ENCODE results near the gene HIPK1. TPM values are rescaled to one million over a fixed set of nuclear protein-coding genes. Genes with fewer than 3 reads are reported as not detected.
A peak's percentile ranks its signal among the peaks of the same experiment; 100 is the strongest.

HIPK1 gene
- total RNA-seq, 2 experiments from 2014 or later = 89.3 to 92.7 TPM

- ChIA-PET CTCF (interaction anchor here (1.4 to 1.5 kb wide), 2 partner anchors 19 to 84 kb away, joined by 3 to 4 read pairs; no protein-coding TSS in a partner anchor), POLR2A (no interaction called here)
- H3K27ac Mint-ChIP-seq = no peak overlapping the region
- no peaks in the 10 kb centered on the region for H3K9me3 Mint-ChIP-seq (ENCODE audit: insufficient read depth)
- no peak for ATAC-seq
- no peak for DNase-seq
- peaks cover 78% of the 10 kb centered on the region for H3K36me3 Mint-ChIP-seq (ENCODE audit: low read depth)
- no peak overlapping the region for H3K4me3 Mint-ChIP-seq
- H3K4me1 Mint-ChIP-seq (ENCODE audit: low read depth) = peaks cover 22% of the 10 kb centered on the region
- H3K27me3 Mint-ChIP-seq (ENCODE audit: low read depth) = no peaks in the 10 kb centered on the region
Observed at GRCh38 chr1:113958691-113959090, 29.6 kb downstream of the HIPK1 start.

- Mint-ChIP-seq H3K27me3 (ENCODE audit: low read depth) (no peaks in the 10 kb centered on the region), H3K4me3 (no peak overlapping the region), H3K4me1 (ENCODE audit: low read depth) (peaks cover 6% of the 10 kb centered on the region), H3K9me3 (ENCODE audit: insufficient read depth) (no peaks in the 10 kb centered on the region), H3K36me3 (ENCODE audit: low read depth) (peaks cover 75% of the 10 kb centered on the region), H3K27ac (no peak overlapping the region)
- ChIA-PET POLR2A (interaction anchor here (1.1 kb wide), 1 partner anchor 73 kb away, joined by 4 read pairs; no protein-coding TSS in a partner anchor), CTCF (interaction anchor here (1.0 to 4.0 kb wide), 16 partner anchors 9 to 128 kb away, joined by 3 to 34 read pairs (median 6); partner anchors contain the start of genes AP4B1, DCLRE1B and HIPK1)
- DNase-seq = no peak
- ATAC-seq = no peak
Observed at GRCh38 chr1:113963281-113963906, 34.3 kb downstream of the HIPK1 start.

- no peaks in the 10 kb centered on the region for H3K9me3 Mint-ChIP-seq (ENCODE audit: insufficient read depth)
- H3K27me3 Mint-ChIP-seq (ENCODE audit: low read depth) = no peaks in the 10 kb centered on the region
- DNase-seq = no peak
- CTCF ChIA-PET = no interaction called here
- H3K4me1 Mint-ChIP-seq (ENCODE audit: low read depth) = peaks cover 6% of the 10 kb centered on the region
- H3K4me3 Mint-ChIP-seq = no peak overlapping the region
- peaks cover 75% of the 10 kb centered on the region for H3K36me3 Mint-ChIP-seq (ENCODE audit: low read depth)
- H3K27ac Mint-ChIP-seq = no peak overlapping the region
- POLR2A ChIA-PET = no interaction called here
- no peak for ATAC-seq
Observed at GRCh38 chr1:113965703-113966412, 36.7 kb downstream of the HIPK1 start.

- peaks cover 73% of the 10 kb centered on the region for H3K36me3 Mint-ChIP-seq (ENCODE audit: low read depth)
- no peak overlapping the region for H3K27ac Mint-ChIP-seq
- no peaks in the 10 kb centered on the region for H3K9me3 Mint-ChIP-seq (ENCODE audit: insufficient read depth)
- POLR2A ChIA-PET = no interaction called here
- no peak overlapping the region for H3K4me3 Mint-ChIP-seq
- peaks cover 33% of the 10 kb centered on the region for H3K4me1 Mint-ChIP-seq (ENCODE audit: low read depth)
- CTCF ChIA-PET = no interaction called here
- ATAC-seq = no peak
- DNase-seq = no peak
- no peaks in the 10 kb centered on the region for H3K27me3 Mint-ChIP-seq (ENCODE audit: low read depth)
Observed at GRCh38 chr1:113972954-113973353, 43.8 kb downstream of the HIPK1 start.

- peaks cover 43% of the 10 kb centered on the region for H3K4me1 Mint-ChIP-seq (ENCODE audit: low read depth)
- H3K27ac Mint-ChIP-seq = peak overlapping the region; percentile 31
- H3K4me3 Mint-ChIP-seq = no peak overlapping the region
- H3K9me3 Mint-ChIP-seq (ENCODE audit: insufficient read depth) = no peaks in the 10 kb centered on the region
- ChIA-PET POLR2A (interaction anchor here (0.5 to 1.2 kb wide), 3 partner anchors 28 to 1311 kb away, joined by 3 to 6 read pairs (median 5); partner anchors contain the start of gene HIPK1), CTCF (interaction anchor here (1.0 to 6.7 kb wide), 7 partner anchors 11 to 584 kb away, joined by 3 to 81 read pairs (median 9); no protein-coding TSS in a partner anchor)
- H3K36me3 Mint-ChIP-seq (ENCODE audit: low read depth) = peaks cover 57% of the 10 kb centered on the region
- no peaks in the 10 kb centered on the region for H3K27me3 Mint-ChIP-seq (ENCODE audit: low read depth)
- ATAC-seq (peak; percentile 74), DNase-seq (peak; percentile 45)
Observed at GRCh38 chr1:113975211-113975895, 46.2 kb downstream of the HIPK1 start.

GRCh38 chr1:113976609-113977278 is 47.6 kb downstream of the HIPK1 start:
- Mint-ChIP-seq H3K4me3 (no peak overlapping the region), H3K9me3 (ENCODE audit: insufficient read depth) (no peaks in the 10 kb centered on the region), H3K4me1 (ENCODE audit: low read depth) (peaks cover 43% of the 10 kb centered on the region), H3K27me3 (ENCODE audit: low read depth) (no peaks in the 10 kb centered on the region), H3K27ac (no peak overlapping the region), H3K36me3 (ENCODE audit: low read depth) (peaks cover 47% of the 10 kb centered on the region)
- ATAC-seq (no peak), DNase-seq (no peak)
- POLR2A ChIA-PET = interaction anchor here (0.8 to 1.8 kb wide), 2 partner anchors 46 to 713 kb away, joined by 4 to 7 read pairs; no protein-coding TSS in a partner anchor
- CTCF ChIA-PET = interaction anchor here (1.1 to 6.7 kb wide), 18 partner anchors 17 to 693 kb away, joined by 3 to 81 read pairs (median 6); partner anchors contain the start of genes DENND2C and HIPK1

- Mint-ChIP-seq H3K4me3 (no peak overlapping the region), H3K27ac (no peak overlapping the region)
Observed at GRCh38 chr1:113977906-113978305, 48.8 kb downstream of the HIPK1 start.

GRCh38 chr1:113978863-113979702 is 50.0 kb downstream of the HIPK1 start, which contains the start of gene OLFML3:
Gene OLFML3, plus strand, starts transcription at chr1:113979474. Its CDS starts 43 bp downstream, at chr1:113979517.
- DNase-seq = peak; percentile 76
- Mint-ChIP-seq H3K36me3 (ENCODE audit: low read depth) (peaks cover 25% of the 10 kb centered on the region), H3K4me3 (no peak within 1 kb of the TSS), H3K27me3 (ENCODE audit: low read depth) (no peaks in the 10 kb centered on the region), H3K27ac (peak within 1 kb of the TSS; percentile 19), H3K4me1 (ENCODE audit: low read depth) (peaks cover 49% of the 10 kb centered on the region), H3K9me3 (ENCODE audit: insufficient read depth) (no peaks in the 10 kb centered on the region)
- CTCF ChIA-PET = interaction anchor here (0.5 to 6.7 kb wide), 25 partner anchors 11 to 692 kb away, joined by 3 to 81 read pairs (median 4); partner anchors contain the start of genes AP4B1 and PHTF1
- no peak for ATAC-seq
- POLR2A ChIA-PET = interaction anchor here (0.6 to 1.5 kb wide), 3 partner anchors 24 to 368 kb away, joined by 4 to 7 read pairs (median 4); no protein-coding TSS in a partner anchor

More at GRCh38 chr1:113977906-113978305, 48.8 kb downstream of the HIPK1 start:
- POLR2A ChIA-PET = interaction anchor here (0.7 to 1.8 kb wide), 2 partner anchors 47 to 244 kb away, joined by 4 to 7 read pairs; no protein-coding TSS in a partner anchor
- CTCF ChIA-PET = interaction anchor here (0.6 to 6.7 kb wide), 24 partner anchors 15 to 692 kb away, joined by 3 to 81 read pairs (median 4); partner anchors contain the start of genes AP4B1, DENND2C and HIPK1
- no peaks in the 10 kb centered on the region for H3K27me3 Mint-ChIP-seq (ENCODE audit: low read depth)
- no peaks in the 10 kb centered on the region for H3K9me3 Mint-ChIP-seq (ENCODE audit: insufficient read depth)
- DNase-seq = no peak
- ATAC-seq = no peak
- H3K4me1 Mint-ChIP-seq (ENCODE audit: low read depth) = peaks cover 49% of the 10 kb centered on the region
- H3K36me3 Mint-ChIP-seq (ENCODE audit: low read depth) = peaks cover 35% of the 10 kb centered on the region

- H3K36me3 Mint-ChIP-seq (ENCODE audit: low read depth) = peaks cover 17% of the 10 kb centered on the region
- CTCF ChIA-PET = interaction anchor here (0.5 to 6.7 kb wide), 6 partner anchors 13 to 580 kb away, joined by 3 to 81 read pairs (median 7); no protein-coding TSS in a partner anchor
- no peak overlapping the region for H3K4me3 Mint-ChIP-seq
- H3K4me1 Mint-ChIP-seq (ENCODE audit: low read depth) = peaks cover 41% of the 10 kb centered on the region
- DNase-seq = no peak
- H3K27ac Mint-ChIP-seq = no peak overlapping the region
- H3K27me3 Mint-ChIP-seq (ENCODE audit: low read depth) = no peaks in the 10 kb centered on the region
- no peak for ATAC-seq
- POLR2A ChIA-PET = no interaction called here
- H3K9me3 Mint-ChIP-seq (ENCODE audit: insufficient read depth) = no peaks in the 10 kb centered on the region
Observed at GRCh38 chr1:113980110-113980509, 51.0 kb downstream of the HIPK1 start.
